ENCODE results near the gene NUS1. TPM values are rescaled to one million over a fixed set of nuclear protein-coding genes. Genes with fewer than 3 reads are reported as not detected.
"Not testable (repeated sequence)": the region's sequence is repeated elsewhere in the genome, so short reads cannot be mapped to it uniquely, and the experiment has no call there.

Gene NUS1
- polyA plus RNA-seq, 1 donor (not counting 4 experiments of a cell fraction or from before 2014, with no cell fraction given) = 29.0 TPM

DNA sequence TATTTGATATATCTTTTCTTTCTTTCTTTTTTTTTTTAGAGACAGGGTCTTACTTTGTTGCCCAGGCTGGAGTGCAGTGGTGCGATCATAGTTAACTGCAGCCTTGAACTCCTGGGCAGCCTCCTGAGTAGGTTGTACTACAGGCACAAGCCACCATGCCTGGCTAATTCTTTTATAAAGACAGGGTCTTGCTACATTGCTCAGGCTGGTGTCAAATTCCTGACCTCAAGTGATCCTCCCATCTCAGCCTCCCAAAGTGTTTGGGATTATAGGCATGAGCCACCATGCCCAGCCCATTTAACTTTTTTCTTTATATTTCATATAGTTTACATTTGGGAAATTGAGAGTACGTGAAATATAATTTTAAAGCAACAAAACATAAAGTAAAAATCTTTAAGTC is 10.1 kb downstream of the NUS1 start:
- peaks cover 8% of the 10 kb centered on the region for H4K20me1 ChIP-seq (ENCODE audit: control insufficient read depth, extremely low read depth, insufficient read depth, low read length)
- no peaks in the 10 kb centered on the region for H3K27me3 ChIP-seq (ENCODE audit: control insufficient read depth, extremely low read depth, insufficient read depth, low read length)
- dilution Hi-C loops (cut with MboI; ENCODE audit: extremely low pct_ligation_motif_present, low sequenced_read_pairs) = no loop called here
- H3K27ac ChIP-seq (ENCODE audit: control insufficient read depth, insufficient read depth, low read length) = no peak overlapping the region
- peaks cover 0 to 9% of the 10 kb centered on the region in 2 experiments for H3K36me3 ChIP-seq (ENCODE audit: control insufficient read depth in 2 of 2, extremely low read depth in 1 of 2, insufficient read depth in 2 of 2, low read length in 2 of 2)
- H3K9me3 ChIP-seq (ENCODE audit: control insufficient read depth, low read depth, low read length) = no peaks in the 10 kb centered on the region
- no peaks in the 10 kb centered on the region for H3K4me1 ChIP-seq (ENCODE audit: control insufficient read depth, extremely low read depth, insufficient read depth, low read length)
- no peak overlapping the region for H3K4me3 ChIP-seq (ENCODE audit: control insufficient read depth in 2 of 3, extremely low read depth in 1 of 3, insufficient read depth in 2 of 3, low read depth in 1 of 3, low read length in 3 of 3)
- no peak overlapping the region for H3K4me2 ChIP-seq (ENCODE audit: control insufficient read depth, extremely low read depth, insufficient read depth, low read depth, low read length)
- no peaks in the 10 kb centered on the region for H3K9me1 ChIP-seq (ENCODE audit: control insufficient read depth, extremely low read depth, insufficient read depth, low read length)
- H2AFZ ChIP-seq (ENCODE audit: control insufficient read depth, low read length) = no peak overlapping the region
- H3K79me2 ChIP-seq (ENCODE audit: control insufficient read depth, insufficient read depth, low read length) = peaks cover 97% of the 10 kb centered on the region
- DNase-seq (ENCODE audit: low read depth, low spot score) = no peak
- no peak for FAIRE-seq
- TF ChIP-seq CTCF (optimal IDR thresholded peaks at IDR 0.05 in 1 of 3, IDR thresholded peaks at IDR 0.05 in 1 of 3, conservative IDR thresholded peaks at IDR 0.05 in 1 of 3; ENCODE audit: extremely low read depth in 1 of 3, insufficient read depth in 2 of 3, low read length in 3 of 3) = no peak
- H3K9ac ChIP-seq (ENCODE audit: control insufficient read depth, extremely low read depth, insufficient read depth, low read length) = no peak overlapping the region

- DNase-seq (ENCODE audit: low read depth, low spot score) (no peak), FAIRE-seq (no peak)
- Histone ChIP-seq H3K9ac (ENCODE audit: control insufficient read depth, extremely low read depth, insufficient read depth, low read length) (no peak overlapping the region), H3K9me3 (ENCODE audit: control insufficient read depth, low read depth, low read length) (no peaks in the 10 kb centered on the region), H3K4me3 (ENCODE audit: control insufficient read depth in 2 of 3, extremely low read depth in 1 of 3, insufficient read depth in 2 of 3, low read depth in 1 of 3, low read length in 3 of 3) (no peak overlapping the region), H3K79me2 (ENCODE audit: control insufficient read depth, insufficient read depth, low read length) (peaks cover 94% of the 10 kb centered on the region), H3K27me3 (ENCODE audit: control insufficient read depth, extremely low read depth, insufficient read depth, low read length) (no peaks in the 10 kb centered on the region), H3K27ac (ENCODE audit: control insufficient read depth, insufficient read depth, low read length) (no peak overlapping the region), H3K4me2 (ENCODE audit: control insufficient read depth, extremely low read depth, insufficient read depth, low read depth, low read length) (no peak overlapping the region), H3K9me1 (ENCODE audit: control insufficient read depth, extremely low read depth, insufficient read depth, low read length) (no peaks in the 10 kb centered on the region), H2AFZ (ENCODE audit: control insufficient read depth, low read length) (no peak overlapping the region), H3K36me3 (ENCODE audit: control insufficient read depth in 2 of 2, extremely low read depth in 1 of 2, insufficient read depth in 2 of 2, low read length in 2 of 2) (peaks cover 0 to 6% of the 10 kb centered on the region in 2 experiments), H3K4me1 (ENCODE audit: control insufficient read depth, extremely low read depth, insufficient read depth, low read length) (no peaks in the 10 kb centered on the region), H4K20me1 (ENCODE audit: control insufficient read depth, extremely low read depth, insufficient read depth, low read length) (peaks cover 4% of the 10 kb centered on the region)
- TF ChIP-seq CTCF (optimal IDR thresholded peaks at IDR 0.05 in 1 of 3, IDR thresholded peaks at IDR 0.05 in 1 of 3, conservative IDR thresholded peaks at IDR 0.05 in 1 of 3; ENCODE audit: extremely low read depth in 1 of 3, insufficient read depth in 2 of 3, low read length in 3 of 3) = no peak
- no peak for TF ChIP-seq EZH2 (IDR thresholded peaks at IDR 0.05; ENCODE audit: low read length)
- dilution Hi-C loops (cut with MboI; ENCODE audit: extremely low pct_ligation_motif_present, low sequenced_read_pairs) = no loop called here
These were observed 11.9 kb downstream of the NUS1 start for GRCh38 chr6:117687021-117687648.

GRCh38 chr6:117689584-117689983 is 14.3 kb downstream of the NUS1 start:
- FAIRE-seq; H3K36me3 ChIP-seq (ENCODE audit: control insufficient read depth in 2 of 2, extremely low read depth in 1 of 2, insufficient read depth in 2 of 2, low read length in 2 of 2); H4K20me1 ChIP-seq (ENCODE audit: control insufficient read depth, extremely low read depth, insufficient read depth, low read length); H3K9me3 ChIP-seq (ENCODE audit: control insufficient read depth, low read depth, low read length); H3K4me3 ChIP-seq (ENCODE audit: control insufficient read depth in 2 of 3, extremely low read depth in 1 of 3, insufficient read depth in 2 of 3, low read depth in 1 of 3, low read length in 3 of 3); H3K9ac ChIP-seq (ENCODE audit: control insufficient read depth, extremely low read depth, insufficient read depth, low read length); DNase-seq (ENCODE audit: low read depth, low spot score); H3K4me2 ChIP-seq (ENCODE audit: control insufficient read depth, extremely low read depth, insufficient read depth, low read depth, low read length); H3K27ac ChIP-seq (ENCODE audit: control insufficient read depth, insufficient read depth, low read length); H3K4me1 ChIP-seq (ENCODE audit: control insufficient read depth, extremely low read depth, insufficient read depth, low read length); H3K9me1 ChIP-seq (ENCODE audit: control insufficient read depth, extremely low read depth, insufficient read depth, low read length); H3K27me3 ChIP-seq (ENCODE audit: control insufficient read depth, extremely low read depth, insufficient read depth, low read length); dilution Hi-C loops (cut with MboI; ENCODE audit: extremely low pct_ligation_motif_present, low sequenced_read_pairs); H2AFZ ChIP-seq (ENCODE audit: control insufficient read depth, low read length): not testable (repeated sequence)
- peaks cover 74% of the 10 kb centered on the region for H3K79me2 ChIP-seq (ENCODE audit: control insufficient read depth, insufficient read depth, low read length)

All from keratinocyte (primary cell).